GM10266 (cell line): ENCODE results near the gene PNPLA1.
A peak's percentile ranks its signal among the peaks of the same experiment; 100 is the strongest.

Experiments used
- DNase-seq: peaks from one replicate; pipeline ENCODE4 v3.0.0; 2012; ENCODE audit errors: extremely low spot score
- TF ChIP-seq, protein P1 (sequence below): IDR thresholded peaks from 2 replicates; pipeline ENCODE4 v1.5.1; 2012; ENCODE audit warnings: mild to moderate bottlenecking, low read depth; ENCODE audit not compliant: control insufficient read depth, insufficient read depth; ENCODE audit errors: missing control alignments

The PNPLA1 gene

DNA sequence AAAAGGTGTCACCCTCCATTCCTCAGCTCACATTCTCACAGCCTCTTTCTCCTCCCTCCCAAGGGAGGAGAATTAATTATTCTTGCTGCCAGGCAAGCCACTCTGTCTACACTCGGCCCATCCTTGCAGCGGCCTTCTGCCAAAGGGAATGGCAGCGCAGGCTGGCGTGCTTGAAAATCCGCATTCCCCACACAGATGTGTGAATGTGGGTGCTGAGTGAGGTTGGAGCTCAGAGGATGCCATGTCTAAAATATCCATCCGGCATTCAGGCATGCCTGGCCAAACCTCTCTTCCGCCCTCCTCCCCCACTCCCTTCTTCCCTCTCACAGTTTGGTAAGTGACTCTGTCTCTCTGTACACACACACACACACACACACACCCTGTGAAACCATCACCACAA, 27.7 kb downstream of the PNPLA1 start:
- no peak for DNase-seq
- TF ChIP-seq, protein P1, sequence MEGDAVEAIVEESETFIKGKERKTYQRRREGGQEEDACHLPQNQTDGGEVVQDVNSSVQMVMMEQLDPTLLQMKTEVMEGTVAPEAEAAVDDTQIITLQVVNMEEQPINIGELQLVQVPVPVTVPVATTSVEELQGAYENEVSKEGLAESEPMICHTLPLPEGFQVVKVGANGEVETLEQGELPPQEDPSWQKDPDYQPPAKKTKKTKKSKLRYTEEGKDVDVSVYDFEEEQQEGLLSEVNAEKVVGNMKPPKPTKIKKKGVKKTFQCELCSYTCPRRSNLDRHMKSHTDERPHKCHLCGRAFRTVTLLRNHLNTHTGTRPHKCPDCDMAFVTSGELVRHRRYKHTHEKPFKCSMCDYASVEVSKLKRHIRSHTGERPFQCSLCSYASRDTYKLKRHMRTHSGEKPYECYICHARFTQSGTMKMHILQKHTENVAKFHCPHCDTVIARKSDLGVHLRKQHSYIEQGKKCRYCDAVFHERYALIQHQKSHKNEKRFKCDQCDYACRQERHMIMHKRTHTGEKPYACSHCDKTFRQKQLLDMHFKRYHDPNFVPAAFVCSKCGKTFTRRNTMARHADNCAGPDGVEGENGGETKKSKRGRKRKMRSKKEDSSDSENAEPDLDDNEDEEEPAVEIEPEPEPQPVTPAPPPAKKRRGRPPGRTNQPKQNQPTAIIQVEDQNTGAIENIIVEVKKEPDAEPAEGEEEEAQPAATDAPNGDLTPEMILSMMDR: no peak

DNA sequence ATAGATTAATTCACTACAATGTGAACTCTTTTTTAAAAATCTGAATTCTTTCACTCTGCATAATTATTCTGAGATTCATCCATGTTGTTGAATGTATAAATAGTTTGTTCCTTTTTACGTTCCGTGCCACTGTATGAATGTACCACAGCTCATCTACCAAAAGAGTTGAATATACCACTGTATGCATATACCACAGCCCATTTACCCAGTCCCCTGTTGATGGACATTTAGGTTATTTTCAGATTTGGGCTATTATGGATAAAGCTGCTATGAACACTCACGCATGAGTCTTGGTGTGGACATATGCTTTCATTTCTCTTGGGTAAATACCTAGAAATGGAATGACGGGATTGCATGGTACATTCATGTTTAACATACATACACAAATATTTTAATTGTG, 28.2 kb downstream of the PNPLA1 start:
- TF ChIP-seq, protein P1: no peak
- DNase-seq: no peak

DNA sequence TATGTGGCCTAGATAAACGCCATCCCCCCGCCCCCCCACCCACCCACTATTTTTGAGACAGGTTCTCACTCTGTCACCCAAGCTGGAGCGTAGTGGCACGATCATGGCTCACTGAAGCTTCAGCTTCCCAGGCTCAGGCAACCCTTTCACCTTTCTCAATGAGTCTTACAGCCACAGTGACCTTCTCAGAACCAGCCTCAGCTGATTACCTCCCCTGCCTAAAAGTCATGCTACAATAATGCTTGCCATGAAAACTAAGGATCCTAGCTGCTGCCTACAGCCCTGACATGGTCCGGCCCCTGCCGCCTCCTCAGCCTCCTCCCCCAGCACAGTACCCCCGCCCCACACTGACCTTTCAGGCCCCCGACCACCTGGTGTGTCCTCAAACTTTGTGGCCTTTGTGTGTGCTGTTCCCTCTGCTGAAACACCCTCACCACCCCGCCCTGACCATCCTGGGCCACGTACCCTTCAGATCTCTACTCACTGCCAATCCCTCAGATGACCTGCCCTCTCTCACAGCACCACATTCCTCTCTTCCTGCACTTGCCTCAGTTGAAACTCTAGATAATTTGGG, 31.3 kb downstream of the PNPLA1 start:
- TF ChIP-seq, protein P1: no peak
- no peak for DNase-seq

DNA sequence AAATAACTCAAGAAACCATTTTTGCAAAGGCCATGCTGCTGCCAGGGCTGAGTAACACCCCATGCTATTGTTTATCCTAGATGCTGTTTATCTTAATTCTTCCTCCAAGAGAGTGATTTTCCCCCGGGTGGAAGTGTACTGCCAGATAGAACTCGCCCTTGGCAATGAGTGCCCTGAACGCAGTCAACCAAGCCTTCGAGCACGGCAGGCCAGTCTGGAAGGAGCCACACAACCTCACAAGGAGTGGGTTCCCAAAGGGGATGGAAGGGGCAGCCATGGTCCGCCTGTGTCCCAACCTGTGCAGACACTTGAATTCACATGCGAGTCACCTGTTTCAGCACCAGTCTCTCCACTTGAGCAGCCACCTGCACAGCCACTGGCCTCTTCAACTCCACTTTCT, 31.9 kb downstream of the PNPLA1 start:
- DNase-seq: no peak

DNA sequence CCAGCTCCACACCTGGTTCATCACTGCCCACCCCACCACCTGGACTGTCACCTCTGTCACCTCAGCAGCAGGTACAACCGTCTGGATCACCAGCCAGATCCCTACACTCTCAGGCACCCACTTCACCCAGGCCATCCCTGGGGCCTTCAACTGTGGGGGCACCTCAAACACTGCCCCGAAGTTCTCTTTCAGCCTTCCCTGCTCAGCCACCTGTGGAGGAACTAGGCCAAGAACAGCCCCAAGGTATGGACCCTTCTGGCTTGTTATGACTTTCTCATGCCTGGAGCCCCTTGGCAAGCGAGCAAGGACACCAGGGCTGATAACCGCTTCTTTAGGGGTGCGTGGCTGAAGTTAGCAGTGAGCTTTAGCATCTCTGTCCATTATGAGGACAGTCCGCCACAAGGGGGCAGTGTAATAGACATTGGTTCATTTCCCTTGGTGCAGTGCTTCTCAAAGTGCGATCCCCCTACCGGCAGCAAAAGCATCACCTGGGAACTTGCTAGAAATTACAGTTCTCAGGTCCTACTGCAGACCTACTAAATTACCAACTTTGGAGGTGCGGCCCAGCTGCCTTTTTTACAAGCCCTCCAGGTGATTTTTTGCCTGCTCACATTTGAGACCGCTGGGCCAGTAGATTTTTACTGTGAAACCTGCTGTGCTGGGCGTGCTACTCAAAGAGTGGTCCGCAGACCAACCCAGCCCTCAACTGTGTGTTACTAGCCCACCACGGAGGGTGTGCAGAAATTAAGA, 32.5 kb downstream of the PNPLA1 start:
- TF ChIP-seq, protein P1: peak; percentile 92
- peak; percentile 84 for DNase-seq

More for the DNA sequence above, 31.9 kb downstream of the PNPLA1 start:
- TF ChIP-seq, protein P1: no peak

DNA sequence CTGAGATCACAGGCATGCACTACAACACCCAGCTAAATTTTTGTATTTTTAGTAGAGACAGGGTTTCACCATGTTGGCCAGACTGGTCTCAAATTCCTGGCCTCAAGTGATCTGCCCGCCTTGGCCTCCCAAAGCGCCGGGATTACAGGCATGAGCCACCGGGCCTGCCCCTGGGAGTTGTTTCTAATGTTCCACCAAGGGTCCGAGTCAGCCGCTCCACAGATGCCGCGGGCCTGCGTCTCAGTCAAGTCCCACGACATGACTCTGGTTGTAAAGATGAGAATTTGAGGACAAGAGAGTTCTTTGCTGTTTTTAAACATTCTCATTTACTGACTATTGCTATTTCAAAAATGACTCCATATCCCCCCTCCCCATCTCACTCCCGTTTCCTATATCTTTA, 36.0 kb downstream of the PNPLA1 start:
- TF ChIP-seq, protein P1: no peak
- no peak for DNase-seq

DNA sequence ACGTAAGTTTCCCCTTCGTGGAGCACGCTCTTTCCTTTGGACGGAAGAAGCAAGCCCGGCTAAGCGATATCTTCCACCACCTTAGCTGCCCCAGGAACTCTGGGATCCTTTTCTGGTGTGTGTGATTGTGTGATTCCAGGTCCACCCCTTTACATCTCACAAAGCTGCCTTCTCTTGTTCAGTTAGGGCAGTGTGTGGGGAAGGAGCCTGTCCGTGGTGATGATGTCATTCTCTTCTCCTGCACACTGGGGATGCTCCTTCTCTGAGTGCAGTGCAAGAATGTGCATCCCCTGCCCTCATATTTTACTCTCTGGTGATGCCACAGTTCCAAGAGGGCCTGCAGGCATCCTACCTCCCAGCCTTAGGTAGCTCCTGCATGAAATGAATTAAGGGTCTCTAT, 36.5 kb downstream of the PNPLA1 start:
- DNase-seq: no peak
- TF ChIP-seq, protein P1: no peak
